ENCODE data around the gene FOSL2. TPM values are rescaled to one million over a fixed set of nuclear protein-coding genes. Genes with fewer than 3 reads are reported as not detected.

FOSL2 gene
- total RNA-seq, 2 experiments from 2014 or later, result 37.3 to 40.9 TPM

- peak overlapping the region; percentile 58 for H3K4me3 Mint-ChIP-seq
- H3K4me1 Mint-ChIP-seq (ENCODE audit: low read depth), result peaks cover 85% of the 10 kb centered on the region
- ChIA-PET POLR2A (interaction anchor here (0.5 to 4.9 kb wide), 10 partner anchors 8 to 94 kb away, joined by 3 to 31 read pairs (median 4); partner anchors contain the start of gene FOSL2), CTCF (interaction anchor here (0.8 to 1.3 kb wide), 2 partner anchors 10 to 35 kb away, joined by 4 read pairs; no protein-coding TSS in a partner anchor)
- no peaks in the 10 kb centered on the region for H3K9me3 Mint-ChIP-seq (ENCODE audit: insufficient read depth)
- H3K27ac Mint-ChIP-seq, result peak overlapping the region; percentile 99
- no peaks in the 10 kb centered on the region for H3K27me3 Mint-ChIP-seq (ENCODE audit: low read depth)
- DNase-seq (peak; percentile 90), ATAC-seq (peak; percentile 76)
- peaks cover 91% of the 10 kb centered on the region for H3K36me3 Mint-ChIP-seq (ENCODE audit: low read depth)
Measured at GRCh38 chr2:28408764-28409599, 16.3 kb downstream of the FOSL2 start.

DNA sequence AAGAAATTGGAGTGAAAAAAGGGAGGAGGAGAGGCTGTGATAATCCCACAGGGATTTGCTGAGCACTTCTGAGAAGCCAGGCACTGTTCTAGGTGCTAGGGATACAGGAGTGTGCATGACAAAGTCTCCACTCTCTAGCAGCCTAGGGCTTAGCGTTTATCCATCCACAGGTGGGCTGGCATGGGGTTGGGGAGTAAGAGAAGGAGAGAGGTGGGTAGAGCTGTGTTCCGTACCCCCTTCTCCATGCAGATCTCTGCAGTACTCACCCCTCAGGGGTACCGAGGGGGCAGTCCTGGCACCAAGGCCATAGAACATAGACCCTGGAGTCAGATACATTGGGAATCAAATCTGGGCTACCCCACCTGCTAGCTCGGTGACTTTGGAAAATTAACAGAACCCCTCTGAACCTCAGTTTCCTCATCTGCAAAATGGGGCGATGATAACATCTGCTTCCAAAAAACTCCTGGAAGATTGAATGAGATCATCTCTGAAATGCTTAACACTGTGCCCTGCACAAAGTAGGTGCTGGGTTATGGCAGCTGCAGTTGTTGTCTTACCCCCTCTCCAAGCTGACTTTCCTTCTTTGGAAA is 18.6 kb downstream of the FOSL2 start:
- no peaks in the 10 kb centered on the region for H3K27me3 Mint-ChIP-seq (ENCODE audit: low read depth)
- CTCF ChIA-PET, result interaction anchor here (0.9 to 1.5 kb wide), 2 partner anchors 9 to 20 kb away, joined by 3 to 4 read pairs; no protein-coding TSS in a partner anchor
- H3K36me3 Mint-ChIP-seq (ENCODE audit: low read depth), result peaks cover 90% of the 10 kb centered on the region
- no peak overlapping the region for H3K4me3 Mint-ChIP-seq
- H3K9me3 Mint-ChIP-seq (ENCODE audit: insufficient read depth), result no peaks in the 10 kb centered on the region
- ATAC-seq (no peak), DNase-seq (no peak)
- peaks cover 69% of the 10 kb centered on the region for H3K4me1 Mint-ChIP-seq (ENCODE audit: low read depth)
- H3K27ac Mint-ChIP-seq, result peak overlapping the region; percentile 99
- POLR2A ChIA-PET, result interaction anchor here (0.6 to 4.9 kb wide), 3 partner anchors 18 to 481 kb away, joined by 4 to 31 read pairs (median 11); partner anchors contain the start of gene FOSL2

DNA sequence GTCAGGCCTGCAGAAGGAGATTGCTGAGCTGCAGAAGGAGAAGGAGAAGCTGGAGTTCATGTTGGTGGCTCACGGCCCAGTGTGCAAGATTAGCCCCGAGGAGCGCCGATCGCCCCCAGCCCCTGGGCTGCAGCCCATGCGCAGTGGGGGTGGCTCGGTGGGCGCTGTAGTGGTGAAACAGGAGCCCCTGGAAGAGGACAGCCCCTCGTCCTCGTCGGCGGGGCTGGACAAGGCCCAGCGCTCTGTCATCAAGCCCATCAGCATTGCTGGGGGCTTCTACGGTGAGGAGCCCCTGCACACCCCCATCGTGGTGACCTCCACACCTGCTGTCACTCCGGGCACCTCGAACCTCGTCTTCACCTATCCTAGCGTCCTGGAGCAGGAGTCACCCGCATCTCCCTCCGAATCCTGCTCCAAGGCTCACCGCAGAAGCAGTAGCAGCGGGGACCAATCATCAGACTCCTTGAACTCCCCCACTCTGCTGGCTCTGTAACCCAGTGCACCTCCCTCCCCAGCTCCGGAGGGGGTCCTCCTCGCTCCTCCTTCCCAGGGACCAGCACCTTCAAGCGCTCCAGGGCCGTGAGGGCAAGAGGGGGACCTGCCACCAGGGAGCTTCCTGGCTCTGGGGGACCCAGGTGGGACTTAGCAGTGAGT is 19.4 kb downstream of the FOSL2 start:
- ATAC-seq (no peak), DNase-seq (no peak)
- no peak overlapping the region for H3K4me3 Mint-ChIP-seq
- peaks cover 64% of the 10 kb centered on the region for H3K4me1 Mint-ChIP-seq (ENCODE audit: low read depth)
- POLR2A ChIA-PET, result interaction anchor here (0.6 to 4.9 kb wide), 3 partner anchors 11 to 482 kb away, joined by 4 to 31 read pairs (median 9); partner anchors contain the start of gene FOSL2
- no peaks in the 10 kb centered on the region for H3K27me3 Mint-ChIP-seq (ENCODE audit: low read depth)
- H3K36me3 Mint-ChIP-seq (ENCODE audit: low read depth), result peaks cover 90% of the 10 kb centered on the region
- CTCF ChIA-PET, result interaction anchor here (1.4 kb wide), 1 partner anchor 9 kb away, joined by 4 read pairs; no protein-coding TSS in a partner anchor
- no peaks in the 10 kb centered on the region for H3K9me3 Mint-ChIP-seq (ENCODE audit: insufficient read depth)
- H3K27ac Mint-ChIP-seq, result peak overlapping the region; percentile 99

DNA sequence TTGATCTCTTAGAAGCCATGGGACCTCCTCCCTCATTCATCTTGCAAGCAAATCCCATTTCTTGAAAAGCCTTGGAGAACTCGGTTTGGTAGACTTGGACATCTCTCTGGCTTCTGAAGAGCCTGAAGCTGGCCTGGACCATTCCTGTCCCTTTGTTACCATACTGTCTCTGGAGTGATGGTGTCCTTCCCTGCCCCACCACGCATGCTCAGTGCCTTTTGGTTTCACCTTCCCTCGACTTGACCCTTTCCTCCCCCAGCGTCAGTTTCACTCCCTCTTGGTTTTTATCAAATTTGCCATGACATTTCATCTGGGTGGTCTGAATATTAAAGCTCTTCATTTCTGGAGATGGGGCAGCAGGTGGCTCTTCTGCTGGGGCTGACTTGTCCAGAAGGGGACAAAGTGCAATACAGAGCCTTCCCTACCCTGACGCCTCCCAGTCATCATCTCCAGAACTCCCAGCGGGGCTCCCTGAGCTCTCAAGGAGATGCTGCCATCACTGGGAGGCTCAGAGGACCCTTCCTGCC is 20.0 kb downstream of the FOSL2 start:
- ATAC-seq (no peak), DNase-seq (no peak)
- Mint-ChIP-seq H3K36me3 (ENCODE audit: low read depth) (peaks cover 84% of the 10 kb centered on the region), H3K27me3 (ENCODE audit: low read depth) (no peaks in the 10 kb centered on the region), H3K9me3 (ENCODE audit: insufficient read depth) (no peaks in the 10 kb centered on the region), H3K27ac (peak overlapping the region; percentile 7), H3K4me3 (no peak overlapping the region), H3K4me1 (ENCODE audit: low read depth) (peaks cover 57% of the 10 kb centered on the region)
- POLR2A ChIA-PET, result interaction anchor here (1.5 to 2.9 kb wide), 2 partner anchors 11 to 20 kb away, joined by 3 to 9 read pairs; partner anchors contain the start of gene FOSL2
- CTCF ChIA-PET, result interaction anchor here (1.4 to 2.4 kb wide), 2 partner anchors 10 kb away, joined by 4 to 8 read pairs; no protein-coding TSS in a partner anchor

DNA sequence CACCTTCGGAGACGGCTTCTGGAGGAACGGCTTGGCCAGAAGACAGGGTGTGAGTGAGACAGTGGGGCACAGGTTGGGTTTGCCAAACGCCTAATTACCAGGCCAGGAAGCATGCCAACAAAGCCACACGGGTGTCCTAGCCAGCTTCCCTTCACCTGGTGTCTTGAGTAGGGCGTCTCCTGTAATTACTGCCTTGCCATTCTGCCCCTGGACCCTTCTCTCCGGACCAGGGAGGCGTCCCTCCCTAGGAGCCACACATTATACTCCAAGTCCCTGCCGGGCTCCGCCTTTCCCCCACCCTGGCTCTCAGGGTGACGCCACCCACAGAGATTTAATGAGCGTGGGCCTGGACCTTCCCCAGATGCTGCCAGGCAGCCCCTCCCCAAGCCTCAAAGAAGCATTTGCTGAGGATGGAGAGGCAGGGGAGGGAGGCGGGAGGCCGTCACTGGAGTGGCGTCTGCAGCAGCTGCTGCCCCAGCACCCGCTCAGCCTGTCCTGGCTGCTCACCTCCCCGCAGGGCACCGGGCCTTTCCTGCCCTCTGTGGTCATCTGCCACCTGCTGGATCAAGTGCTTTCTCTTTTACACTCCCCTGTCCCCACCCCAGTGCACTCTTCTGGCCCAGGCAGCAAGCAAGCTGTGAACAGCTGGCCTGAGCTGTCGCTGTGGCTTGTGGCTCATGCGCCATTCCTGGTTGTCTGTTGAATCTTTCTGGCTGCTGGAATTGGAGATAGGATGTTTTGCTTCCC is 20.7 kb downstream of the FOSL2 start:
- peaks cover 78% of the 10 kb centered on the region for H3K36me3 Mint-ChIP-seq (ENCODE audit: low read depth)
- CTCF ChIA-PET, result interaction anchor here (1.1 to 2.4 kb wide), 5 partner anchors 10 to 43 kb away, joined by 3 to 8 read pairs (median 4); no protein-coding TSS in a partner anchor
- H3K9me3 Mint-ChIP-seq (ENCODE audit: insufficient read depth), result no peaks in the 10 kb centered on the region
- DNase-seq, result no peak
- no peak overlapping the region for H3K4me3 Mint-ChIP-seq
- ATAC-seq, result no peak
- H3K27me3 Mint-ChIP-seq (ENCODE audit: low read depth), result no peaks in the 10 kb centered on the region
- H3K4me1 Mint-ChIP-seq (ENCODE audit: low read depth), result peaks cover 51% of the 10 kb centered on the region
- H3K27ac Mint-ChIP-seq, result peak overlapping the region; percentile 73
- POLR2A ChIA-PET, result interaction anchor here (1.5 to 2.9 kb wide), 2 partner anchors 10 to 20 kb away, joined by 3 to 9 read pairs; partner anchors contain the start of gene FOSL2

GRCh38 chr2:28413899-28414295 is 21.2 kb downstream of the FOSL2 start:
- no peaks in the 10 kb centered on the region for H3K9me3 Mint-ChIP-seq (ENCODE audit: insufficient read depth)
- ChIA-PET POLR2A (interaction anchor here (1.5 to 2.9 kb wide), 2 partner anchors 9 to 21 kb away, joined by 3 to 9 read pairs; partner anchors contain the start of gene FOSL2), CTCF (interaction anchor here (0.9 to 2.4 kb wide), 6 partner anchors 9 to 710 kb away, joined by 3 to 8 read pairs (median 4); no protein-coding TSS in a partner anchor)
- no peak overlapping the region for H3K4me3 Mint-ChIP-seq
- H3K27ac Mint-ChIP-seq, result no peak overlapping the region
- ATAC-seq (no peak), DNase-seq (no peak)
- H3K27me3 Mint-ChIP-seq (ENCODE audit: low read depth), result no peaks in the 10 kb centered on the region
- H3K4me1 Mint-ChIP-seq (ENCODE audit: low read depth), result peaks cover 47% of the 10 kb centered on the region
- H3K36me3 Mint-ChIP-seq (ENCODE audit: low read depth), result peaks cover 73% of the 10 kb centered on the region

- POLR2A ChIA-PET, result interaction anchor here (1.5 to 2.9 kb wide), 2 partner anchors 9 to 22 kb away, joined by 3 to 9 read pairs; partner anchors contain the start of gene FOSL2
- H3K9me3 Mint-ChIP-seq (ENCODE audit: insufficient read depth), result no peaks in the 10 kb centered on the region
- ATAC-seq (no peak), DNase-seq (no peak)
- H3K4me3 Mint-ChIP-seq, result no peak overlapping the region
- no peaks in the 10 kb centered on the region for H3K27me3 Mint-ChIP-seq (ENCODE audit: low read depth)
- CTCF ChIA-PET, result interaction anchor here (0.9 to 2.4 kb wide), 6 partner anchors 8 to 711 kb away, joined by 3 to 8 read pairs (median 4); no protein-coding TSS in a partner anchor
- H3K36me3 Mint-ChIP-seq (ENCODE audit: low read depth), result peaks cover 67% of the 10 kb centered on the region
- H3K27ac Mint-ChIP-seq, result peak overlapping the region; percentile 49
- peaks cover 41% of the 10 kb centered on the region for H3K4me1 Mint-ChIP-seq (ENCODE audit: low read depth)
Measured at GRCh38 chr2:28414583-28414982, 21.9 kb downstream of the FOSL2 start.

GRCh38 chr2:28415010-28415409 is 22.4 kb downstream of the FOSL2 start:
- ChIA-PET CTCF (interaction anchor here (0.9 to 2.4 kb wide), 3 partner anchors 8 to 711 kb away, joined by 3 to 8 read pairs (median 5); no protein-coding TSS in a partner anchor), POLR2A (interaction anchor here (2.9 kb wide), 1 partner anchor 8 kb away, joined by 9 read pairs; no protein-coding TSS in a partner anchor)
- H3K27ac Mint-ChIP-seq, result peak overlapping the region; percentile 49
- H3K4me3 Mint-ChIP-seq, result no peak overlapping the region
- DNase-seq (no peak), ATAC-seq (no peak)
- peaks cover 41% of the 10 kb centered on the region for H3K4me1 Mint-ChIP-seq (ENCODE audit: low read depth)
- no peaks in the 10 kb centered on the region for H3K9me3 Mint-ChIP-seq (ENCODE audit: insufficient read depth)
- H3K27me3 Mint-ChIP-seq (ENCODE audit: low read depth), result no peaks in the 10 kb centered on the region
- peaks cover 65% of the 10 kb centered on the region for H3K36me3 Mint-ChIP-seq (ENCODE audit: low read depth)

DNA sequence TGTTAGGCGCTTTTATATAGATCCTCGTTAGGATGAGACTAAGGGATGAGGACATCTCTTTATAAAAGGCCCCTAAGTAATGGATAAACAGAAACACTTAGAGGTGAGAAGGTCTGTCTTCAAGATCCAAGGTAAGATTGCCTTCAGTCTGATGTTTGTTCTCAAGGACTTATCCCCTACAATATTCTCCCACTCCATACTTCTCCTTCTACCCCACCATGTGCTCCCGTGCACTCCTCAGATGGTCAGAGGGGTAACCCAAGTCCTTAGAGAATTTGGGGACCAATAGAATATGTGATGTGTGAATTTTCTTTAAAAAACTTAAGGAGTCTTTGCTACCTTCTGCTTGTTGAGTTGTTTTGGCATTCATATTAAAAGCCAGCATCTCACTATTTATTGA is 23.1 kb downstream of the FOSL2 start:
- POLR2A ChIA-PET, result no interaction called here
- ATAC-seq (no peak), DNase-seq (no peak)
- H3K4me3 Mint-ChIP-seq, result no peak overlapping the region
- no peaks in the 10 kb centered on the region for H3K9me3 Mint-ChIP-seq (ENCODE audit: insufficient read depth)
- no peaks in the 10 kb centered on the region for H3K27me3 Mint-ChIP-seq (ENCODE audit: low read depth)
- CTCF ChIA-PET, result no interaction called here
- peaks cover 61% of the 10 kb centered on the region for H3K36me3 Mint-ChIP-seq (ENCODE audit: low read depth)
- H3K4me1 Mint-ChIP-seq (ENCODE audit: low read depth), result peaks cover 36% of the 10 kb centered on the region
- H3K27ac Mint-ChIP-seq, result no peak overlapping the region

GRCh38 chr2:28419003-28419402 is 26.3 kb downstream of the FOSL2 start:
- no peaks in the 10 kb centered on the region for H3K9me3 Mint-ChIP-seq (ENCODE audit: insufficient read depth)
- peaks cover 37% of the 10 kb centered on the region for H3K4me1 Mint-ChIP-seq (ENCODE audit: low read depth)
- no peak overlapping the region for H3K4me3 Mint-ChIP-seq
- no peak overlapping the region for H3K27ac Mint-ChIP-seq
- ATAC-seq (no peak), DNase-seq (no peak)
- ChIA-PET POLR2A (interaction anchor here (0.6 kb wide), 2 partner anchors 9 to 38 kb away, joined by 3 read pairs; no protein-coding TSS in a partner anchor), CTCF (interaction anchor here (0.6 to 2.1 kb wide), 8 partner anchors 11 to 662 kb away, joined by 3 to 8 read pairs (median 4); no protein-coding TSS in a partner anchor)
- H3K36me3 Mint-ChIP-seq (ENCODE audit: low read depth), result peaks cover 34% of the 10 kb centered on the region
- H3K27me3 Mint-ChIP-seq (ENCODE audit: low read depth), result no peaks in the 10 kb centered on the region
